Mucosa of descending colon (tissue), 3 donors: Measurements from ENCODE around the gene KDM1A. TPM values are rescaled to one million over a fixed set of nuclear protein-coding genes. Genes with fewer than 3 reads are reported as not detected.

Source experiments
- ATAC-seq: fragments of 200-7000 bp; cut with Tn5 transposase; one replicate; pipeline ENCODE4 v1.9.1; 2020; ENCODE audit warnings: mild to moderate bottlenecking, moderate library complexity
- DNase-seq, 3 donors: peaks; one replicate each; pipeline ENCODE4 v3.0.0-alpha.2; 2020
- H3K36me3 ChIP-seq: fragments of 200-600 bp; one replicate; pipeline ENCODE4 v1.8.0; 2021; ENCODE audit warnings: low read depth, mild to moderate bottlenecking
- H3K4me1 ChIP-seq: fragments of 200-600 bp; one replicate; pipeline ENCODE4 v1.8.0; 2021; ENCODE audit warnings: low read depth, mild to moderate bottlenecking
- H3K4me3 ChIP-seq: fragments of 200-600 bp; one replicate; pipeline ENCODE4 v1.8.0; 2021; ENCODE audit warnings: mild to moderate bottlenecking
- H3K9me3 ChIP-seq: fragments of 200-600 bp; one replicate; pipeline ENCODE4 v1.8.0; 2021; ENCODE audit warnings: mild to moderate bottlenecking
- CTCF ChIP-seq: fragments of 200-600 bp; IDR thresholded peaks from one replicate; pipeline ENCODE4 v1.8.0; 2022; ENCODE audit warnings: antibody characterized with exemption, mild to moderate bottlenecking
- intact Hi-C, 2 donors: fragments of 100-400 bp; cut with DNase I in 1 of 2; cut with micrococcal nuclease in 1 of 2; formaldehyde crosslinking; loops; one replicate each; pipeline versions ENCODE4 v1.11.0 to v1.11.1; 2022; cut with DNase I, micrococcal nuclease
- long read RNA-seq, 2 donors: library from polyadenylated mRNA; unstranded; transcript quantifications; one replicate each; pipeline ENCODE4 v2.0.0, GENCODE V29; 2019 to 2021
- total RNA-seq, 3 donors: library from RNA; stranded (reverse); fragmentation: NEBNext Ultra II Directional in 2 of 3; extraction: Animal tissue kit (Norgen Biotek cat#: 25700) in 2 of 3; gene quantifications; one replicate each; pipeline versions ENCODE4 v1.2.1 to v1.2.4, GENCODE V29; 2021 to 2023
- donor health status: DM: no; HTN: no; CAD: no; lungs with moderate emphysema.
- donor health status: DM: no; HTN: no; CAD: no.
- donor health status: DM: no; HTN: yes; CAD: no.

The KDM1A gene
- total RNA-seq = 10 to 100 TPM; 37.5 to 61.3 (median 49.3) TPM
- long read RNA-seq, donor 1, transcript KDM1A-201 (19 exons, 3,033 nt) = major isoform, 61 of 162 reads
- long read RNA-seq, donor 1, partial matches to known transcripts = 6 of 162 reads
- long read RNA-seq, donor 1, other reads (novel, unspliced or antisense) = 93 of 162 reads
- long read RNA-seq, donor 2, partial matches to known transcripts = 1 of 2 reads
- long read RNA-seq, donor 2, other reads (novel, unspliced or antisense) = 1 of 2 reads

- intact Hi-C loops = no loop called here
- ATAC-seq (peak; percentile 99), DNase-seq (peak; percentile 98 to 99 (median 98))
- Histone ChIP-seq H3K9me3 (no peaks in the 10 kb centered on the region), H3K36me3 (no peaks in the 10 kb centered on the region), H3K4me1 (peaks cover 10% of the 10 kb centered on the region), H3K4me3 (peak within 1 kb of the TSS; percentile 90)
- TF ChIP-seq CTCF = no peak
These were observed at the start of gene KDM1A for GRCh38 chr1:23019094-23019862. KDM1A (plus strand) TSS chr1:23019468; CDS start chr1:23019597, 129 bp downstream.

- no peak for DNase-seq
- ATAC-seq = no peak
- no peak for TF ChIP-seq CTCF
- intact Hi-C loops = loop anchor here in 1 of 2 donors (10.0 kb wide), 1 partner anchor 215 kb away; no protein-coding TSS in a partner anchor
- Histone ChIP-seq H3K9me3 (no peaks in the 10 kb centered on the region), H3K36me3 (no peaks in the 10 kb centered on the region), H3K4me3 (no peak overlapping the region), H3K4me1 (no peaks in the 10 kb centered on the region)
These were observed 49.2 kb upstream of the KDM1A start for GRCh38 chr1:22970096-22970495.

- Histone ChIP-seq H3K36me3 (no peaks in the 10 kb centered on the region), H3K4me1 (no peaks in the 10 kb centered on the region), H3K9me3 (no peaks in the 10 kb centered on the region), H3K4me3 (no peak overlapping the region)
- intact Hi-C loops = loop anchor here in 1 of 2 donors (10.0 kb wide), 1 partner anchor 214 kb away; no protein-coding TSS in a partner anchor
- ATAC-seq (no peak), DNase-seq (no peak)
- no peak for TF ChIP-seq CTCF
These were observed 48.1 kb upstream of the KDM1A start for GRCh38 chr1:22971161-22971560.

- ATAC-seq (peak; percentile 3), DNase-seq (no peak)
- Histone ChIP-seq H3K9me3 (no peaks in the 10 kb centered on the region), H3K36me3 (no peaks in the 10 kb centered on the region), H3K4me3 (no peak overlapping the region), H3K4me1 (no peaks in the 10 kb centered on the region)
- intact Hi-C loops = loop anchor here in 1 of 2 donors (10.0 kb wide), 1 partner anchor 213 kb away; no protein-coding TSS in a partner anchor
- TF ChIP-seq CTCF = no peak
These were observed 47.5 kb upstream of the KDM1A start for GRCh38 chr1:22971611-22972405.

- no peak for TF ChIP-seq CTCF
- no peak within 1 kb of the TSS for H3K4me3 ChIP-seq
- no peaks in the 10 kb centered on the region for H3K4me1 ChIP-seq
- H3K9me3 ChIP-seq = no peaks in the 10 kb centered on the region
- DNase-seq = no peak
- no peaks in the 10 kb centered on the region for H3K36me3 ChIP-seq
- no peak for ATAC-seq
- intact Hi-C loops = loop anchor here in 1 of 2 donors (10.0 kb wide), 1 partner anchor 212 kb away; no protein-coding TSS in a partner anchor
These were observed 46.5 kb upstream of the KDM1A start, which contains the start of gene LACTBL1 for GRCh38 chr1:22972760-22973159. LACTBL1 (minus strand) TSS chr1:22972866; CDS start chr1:22972316, 550 bp downstream.
